Type B pancreatic cell (in vitro differentiated cells): Measurements from ENCODE around the gene RYR2. TPM values are rescaled to one million over a fixed set of nuclear protein-coding genes. Genes with fewer than 3 reads are reported as not detected.

ENCODE experiments used
- DNase-seq: peaks from one replicate; pipeline ENCODE4 v3.0.0; 2021; ENCODE audit warnings: mixed read lengths; ENCODE audit not compliant: unreplicated experiment; ENCODE audit errors: extremely low spot score
- H3K27ac Mint-ChIP-seq: 2 replicates; pipeline ENCODE4 v1.8.0; 2021; ENCODE audit warnings: mild to moderate bottlenecking, mixed read lengths
- H3K27me3 Mint-ChIP-seq: 2 replicates; pipeline ENCODE4 v1.8.0; 2021; ENCODE audit warnings: mixed read lengths
- H3K36me3 Mint-ChIP-seq: 2 replicates; pipeline ENCODE4 v1.8.0; 2021; ENCODE audit warnings: mixed read lengths
- H3K4me1 Mint-ChIP-seq: one replicate; pipeline ENCODE4 v1.8.0; 2021; ENCODE audit warnings: mixed read lengths; ENCODE audit not compliant: unreplicated experiment
- H3K4me3 Mint-ChIP-seq: 2 replicates; pipeline ENCODE4 v1.8.0; 2021; ENCODE audit warnings: mild to moderate bottlenecking, mixed read lengths
- H3K9me3 Mint-ChIP-seq: 2 replicates; pipeline ENCODE4 v1.8.0; 2021; ENCODE audit warnings: mixed read lengths
- CTCF ChIP-seq: fragments of 200-600 bp; sonication (generic); conservative IDR thresholded peaks from 2 replicates; pipeline ENCODE4 v1.5.0; 2021; ENCODE audit warnings: antibody characterized with exemption, mild to moderate bottlenecking
- microRNA-seq: library from miRNA; unstranded; fragments of <30 nt; microRNA quantifications from one replicate; pipeline ENCODE4, GENCODE V29; 2020
- total RNA-seq: library from RNA; stranded (reverse); gene quantifications from 2 replicates; pipeline ENCODE4 v1.2.1, GENCODE V29; 2021; ENCODE audit warnings: low replicate concordance

RYR2 gene
- total RNA-seq, 1 donor from 2014 or later: 0.58 TPM

- no peaks in the 10 kb centered on the region for H3K4me1 Mint-ChIP-seq
- no peaks in the 10 kb centered on the region for H3K27me3 Mint-ChIP-seq
- no peak for TF ChIP-seq CTCF
- H3K4me3 Mint-ChIP-seq: no peak overlapping the region
- no peak overlapping the region for H3K27ac Mint-ChIP-seq
- no peaks in the 10 kb centered on the region for H3K36me3 Mint-ChIP-seq
- peaks cover 6% of the 10 kb centered on the region for H3K9me3 Mint-ChIP-seq
- no peak for DNase-seq
Measured at GRCh38 chr1:237877631-237878030, 835.6 kb downstream of the RYR2 start.

- Mint-ChIP-seq H3K9me3 (peaks cover 6% of the 10 kb centered on the region), H3K27ac (no peak overlapping the region), H3K27me3 (no peaks in the 10 kb centered on the region), H3K4me1 (no peaks in the 10 kb centered on the region), H3K36me3 (no peaks in the 10 kb centered on the region), H3K4me3 (no peak overlapping the region)
- DNase-seq: no peak
- no peak for TF ChIP-seq CTCF
Measured at GRCh38 chr1:237878406-237878805, 836.4 kb downstream of the RYR2 start.

- no peaks in the 10 kb centered on the region for H3K27me3 Mint-ChIP-seq
- H3K4me1 Mint-ChIP-seq: no peaks in the 10 kb centered on the region
- no peaks in the 10 kb centered on the region for H3K36me3 Mint-ChIP-seq
- H3K4me3 Mint-ChIP-seq: no peak overlapping the region
- H3K9me3 Mint-ChIP-seq: peaks cover 6% of the 10 kb centered on the region
- H3K27ac Mint-ChIP-seq: peak overlapping the region; percentile 55
- DNase-seq: no peak
- TF ChIP-seq CTCF: no peak
Measured at GRCh38 chr1:237879195-237879594, 837.2 kb downstream of the RYR2 start.

Small RNAs within 50 kb of the gene (microRNA-seq; reads per million reads assigned to microRNA genes)
- gene MIR4428: not detected

Other genes starting within 250 kb of the RYR2 start
- 26.9 and 44.1 TPM in 2 replicates for gene MTR, start 246.9 kb upstream of the RYR2 start, total RNA-seq
- gene MT1HL1, start 37.7 kb upstream of the RYR2 start, total RNA-seq: not detected in 2 replicates